ENCODE results near the gene SHMT2. TPM values are rescaled to one million over a fixed set of nuclear protein-coding genes. Genes with fewer than 3 reads are reported as not detected.

The SHMT2 gene
- total and polyA plus RNA-seq, 2 donors (not counting 1 experiment from before 2014, with no cell fraction given), result 154 to 380 TPM

DNA sequence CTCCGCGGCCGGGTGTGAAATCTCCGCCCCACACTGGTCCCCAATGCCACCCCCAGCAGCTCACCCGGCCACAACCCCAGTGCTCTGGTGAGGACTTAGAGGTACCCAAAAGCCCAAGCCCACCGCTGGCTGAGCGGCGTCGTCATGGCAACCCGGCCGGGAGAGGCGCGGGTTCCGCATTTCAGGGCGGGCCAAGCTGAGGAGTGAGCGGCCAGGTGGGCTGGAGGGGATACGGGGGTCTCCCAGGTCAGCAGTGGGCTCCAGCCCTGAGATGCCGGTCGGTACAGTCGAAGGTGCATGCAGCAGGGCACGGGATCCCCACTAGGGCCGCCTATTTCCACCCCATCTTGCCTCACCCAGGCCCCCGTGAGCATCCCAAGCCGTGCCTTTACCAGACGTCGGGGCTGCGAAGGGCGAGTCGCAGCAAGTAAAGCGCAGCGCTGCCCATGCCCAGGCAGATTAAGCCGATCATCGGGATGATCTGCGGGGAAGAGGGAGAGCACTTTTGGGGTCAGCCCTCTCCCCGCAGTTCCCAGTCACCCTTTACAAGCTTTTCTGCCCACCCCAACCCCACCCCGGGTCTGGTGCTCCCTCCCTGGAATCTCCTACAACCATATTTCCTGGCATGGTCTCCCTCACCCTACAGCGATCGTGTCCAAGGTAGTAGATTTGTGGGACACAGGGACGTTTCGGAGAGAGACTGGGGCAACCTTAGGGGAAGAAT lies 6.9 kb downstream of the SHMT2 start:
- peaks cover 44% of the 10 kb centered on the region for H3K4me1 ChIP-seq (ENCODE audit: control insufficient read depth, extremely low read depth, insufficient read depth, low read length)
- H3K9me3 ChIP-seq (ENCODE audit: control insufficient read depth, insufficient read depth, low read depth, low read length), result no peaks in the 10 kb centered on the region
- H4K20me1 ChIP-seq (ENCODE audit: control insufficient read depth, extremely low read depth, insufficient read depth, low read length), result peaks cover 2% of the 10 kb centered on the region
- H3K27ac ChIP-seq (ENCODE audit: insufficient read depth, low read length), result no peak overlapping the region
- H3K27me3 ChIP-seq (ENCODE audit: control insufficient read depth, insufficient read depth, low read length), result peaks cover 7% of the 10 kb centered on the region
- H2AFZ ChIP-seq (ENCODE audit: low read length), result no peak overlapping the region
- peaks cover 11% of the 10 kb centered on the region for H3K79me2 ChIP-seq (ENCODE audit: control insufficient read depth, insufficient read depth, low read length)
- H3K9ac ChIP-seq (ENCODE audit: insufficient read depth, low read length), result peak overlapping the region; percentile 20
- H3K4me3 ChIP-seq (replicated peaks in 1 of 4; ENCODE audit: control extremely low read depth in 1 of 4, insufficient read depth in 1 of 4, low read depth in 3 of 4, low read length in 4 of 4), result peak overlapping the region in 1 of 4 experiments; percentile 10
- H3K36me3 ChIP-seq (ENCODE audit: control insufficient read depth, insufficient read depth, low read length), result peaks cover 30% of the 10 kb centered on the region
- TF ChIP-seq EZH2 (IDR thresholded peaks at IDR 0.05; ENCODE audit: low read length, missing control alignments), result no peak
- TF ChIP-seq, protein P1, sequence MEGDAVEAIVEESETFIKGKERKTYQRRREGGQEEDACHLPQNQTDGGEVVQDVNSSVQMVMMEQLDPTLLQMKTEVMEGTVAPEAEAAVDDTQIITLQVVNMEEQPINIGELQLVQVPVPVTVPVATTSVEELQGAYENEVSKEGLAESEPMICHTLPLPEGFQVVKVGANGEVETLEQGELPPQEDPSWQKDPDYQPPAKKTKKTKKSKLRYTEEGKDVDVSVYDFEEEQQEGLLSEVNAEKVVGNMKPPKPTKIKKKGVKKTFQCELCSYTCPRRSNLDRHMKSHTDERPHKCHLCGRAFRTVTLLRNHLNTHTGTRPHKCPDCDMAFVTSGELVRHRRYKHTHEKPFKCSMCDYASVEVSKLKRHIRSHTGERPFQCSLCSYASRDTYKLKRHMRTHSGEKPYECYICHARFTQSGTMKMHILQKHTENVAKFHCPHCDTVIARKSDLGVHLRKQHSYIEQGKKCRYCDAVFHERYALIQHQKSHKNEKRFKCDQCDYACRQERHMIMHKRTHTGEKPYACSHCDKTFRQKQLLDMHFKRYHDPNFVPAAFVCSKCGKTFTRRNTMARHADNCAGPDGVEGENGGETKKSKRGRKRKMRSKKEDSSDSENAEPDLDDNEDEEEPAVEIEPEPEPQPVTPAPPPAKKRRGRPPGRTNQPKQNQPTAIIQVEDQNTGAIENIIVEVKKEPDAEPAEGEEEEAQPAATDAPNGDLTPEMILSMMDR (conservative IDR thresholded peaks at IDR 0.05 in 1 of 2, IDR thresholded peaks at IDR 0.05 in 1 of 2; ENCODE audit: low read depth in 1 of 2, low read length in 2 of 2), result no peak
- no peak for DNase-seq (ENCODE audit: low read depth in 2 of 2)
- no peak overlapping the region for H3K4me2 ChIP-seq (ENCODE audit: extremely low read depth, insufficient read depth, low read length)

DNA sequence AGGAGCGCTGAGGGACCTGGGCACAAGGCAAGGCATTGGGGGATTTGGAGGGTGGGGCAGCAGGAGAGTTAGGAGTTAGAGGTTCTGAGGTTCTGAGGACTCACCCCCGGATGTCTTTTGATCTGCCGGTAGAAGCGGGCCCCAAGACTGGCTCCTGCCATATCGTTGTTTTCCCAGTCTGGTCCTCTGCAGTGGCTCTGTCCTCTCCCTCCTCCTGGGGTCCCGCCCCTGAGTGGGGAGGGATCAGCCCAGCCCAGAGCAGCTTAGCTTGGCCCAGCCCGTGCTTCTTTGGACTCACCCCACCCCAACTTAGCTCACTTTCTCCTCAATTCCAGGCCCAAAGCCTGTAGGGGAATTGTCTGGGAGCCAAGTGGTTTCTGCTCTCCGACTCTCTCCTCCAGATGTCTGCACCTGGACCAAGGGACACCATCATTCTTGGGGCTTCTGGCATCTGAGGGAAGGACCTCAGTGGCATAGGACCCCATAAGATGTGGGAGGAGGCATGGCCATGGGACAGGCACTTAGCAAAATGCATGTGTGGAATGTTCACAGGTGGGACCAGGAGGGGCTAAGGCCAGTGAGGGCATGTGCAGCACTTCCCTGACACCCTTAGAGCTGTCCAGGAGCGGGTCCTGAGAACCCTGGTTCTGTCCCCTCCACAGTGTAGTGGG lies 7.5 kb downstream of the SHMT2 start:
- Histone ChIP-seq H3K4me3 (replicated peaks in 1 of 4; ENCODE audit: control extremely low read depth in 1 of 4, insufficient read depth in 1 of 4, low read depth in 3 of 4, low read length in 4 of 4) (no peak overlapping the region), H4K20me1 (ENCODE audit: control insufficient read depth, extremely low read depth, insufficient read depth, low read length) (peaks cover 1% of the 10 kb centered on the region), H3K9ac (ENCODE audit: insufficient read depth, low read length) (no peak overlapping the region), H3K27me3 (ENCODE audit: control insufficient read depth, insufficient read depth, low read length) (peaks cover 13% of the 10 kb centered on the region), H3K27ac (ENCODE audit: insufficient read depth, low read length) (no peak overlapping the region), H2AFZ (ENCODE audit: low read length) (no peak overlapping the region), H3K4me2 (ENCODE audit: extremely low read depth, insufficient read depth, low read length) (no peak overlapping the region), H3K36me3 (ENCODE audit: control insufficient read depth, insufficient read depth, low read length) (peaks cover 24% of the 10 kb centered on the region), H3K4me1 (ENCODE audit: control insufficient read depth, extremely low read depth, insufficient read depth, low read length) (peaks cover 41% of the 10 kb centered on the region), H3K79me2 (ENCODE audit: control insufficient read depth, insufficient read depth, low read length) (peaks cover 4% of the 10 kb centered on the region), H3K9me3 (ENCODE audit: control insufficient read depth, insufficient read depth, low read depth, low read length) (no peaks in the 10 kb centered on the region)
- no peak for TF ChIP-seq EZH2 (IDR thresholded peaks at IDR 0.05; ENCODE audit: low read length, missing control alignments)
- TF ChIP-seq, protein P1 (conservative IDR thresholded peaks at IDR 0.05 in 1 of 2, IDR thresholded peaks at IDR 0.05 in 1 of 2; ENCODE audit: low read depth in 1 of 2, low read length in 2 of 2), result no peak
- DNase-seq (ENCODE audit: low read depth in 2 of 2), result peak in 1 of 2 donors; percentile 55

DNA sequence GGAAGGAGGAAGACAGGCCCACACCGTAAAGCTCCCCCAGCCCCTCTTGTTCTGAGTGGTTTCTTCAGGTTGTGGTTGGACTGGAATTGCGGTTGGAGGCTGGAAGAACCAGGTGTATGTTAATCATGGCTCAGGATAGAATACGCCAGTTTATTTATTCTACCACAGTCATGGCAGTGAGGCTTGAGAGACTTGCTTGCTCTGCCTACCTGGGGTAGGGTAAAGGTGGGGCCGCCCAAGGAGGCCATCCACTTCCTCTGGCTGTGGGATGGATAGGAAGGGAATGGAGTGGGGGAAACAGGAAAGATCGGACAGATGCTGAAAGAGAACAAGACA lies 8.1 kb downstream of the SHMT2 start:
- peaks cover 19% of the 10 kb centered on the region for H3K36me3 ChIP-seq (ENCODE audit: control insufficient read depth, insufficient read depth, low read length)
- H3K4me2 ChIP-seq (ENCODE audit: extremely low read depth, insufficient read depth, low read length), result no peak overlapping the region
- no peaks in the 10 kb centered on the region for H3K79me2 ChIP-seq (ENCODE audit: control insufficient read depth, insufficient read depth, low read length)
- H3K9ac ChIP-seq (ENCODE audit: insufficient read depth, low read length), result no peak overlapping the region
- H3K27me3 ChIP-seq (ENCODE audit: control insufficient read depth, insufficient read depth, low read length), result peaks cover 16% of the 10 kb centered on the region
- H3K4me1 ChIP-seq (ENCODE audit: control insufficient read depth, extremely low read depth, insufficient read depth, low read length), result peaks cover 44% of the 10 kb centered on the region
- H3K4me3 ChIP-seq (replicated peaks in 1 of 4; ENCODE audit: control extremely low read depth in 1 of 4, insufficient read depth in 1 of 4, low read depth in 3 of 4, low read length in 4 of 4), result no peak overlapping the region
- DNase-seq (ENCODE audit: low read depth in 2 of 2), result no peak
- no peak overlapping the region for H2AFZ ChIP-seq (ENCODE audit: low read length)
- no peak overlapping the region for H3K27ac ChIP-seq (ENCODE audit: insufficient read depth, low read length)
- H4K20me1 ChIP-seq (ENCODE audit: control insufficient read depth, extremely low read depth, insufficient read depth, low read length), result no peaks in the 10 kb centered on the region
- TF ChIP-seq, protein P1 (conservative IDR thresholded peaks at IDR 0.05 in 1 of 2, IDR thresholded peaks at IDR 0.05 in 1 of 2; ENCODE audit: low read depth in 1 of 2, low read length in 2 of 2), result no peak
- no peak for TF ChIP-seq EZH2 (IDR thresholded peaks at IDR 0.05; ENCODE audit: low read length, missing control alignments)
- no peaks in the 10 kb centered on the region for H3K9me3 ChIP-seq (ENCODE audit: control insufficient read depth, insufficient read depth, low read depth, low read length)
